IMR-90 (cell line): Measurements from ENCODE around the gene MAT2B. TPM values are rescaled to one million over a fixed set of nuclear protein-coding genes. Genes with fewer than 3 reads are reported as not detected.

Experiments
- ATAC-seq: fragments of 200-7000 bp; cut with Tn5 transposase; 2 replicates; pipeline ENCODE4 v1.9.1; 2020; ENCODE audit warnings: low read depth, mild to moderate bottlenecking, moderate library complexity
- BruUV-seq: library from RNA; stranded (reverse); fragments of 400-500 nt; replicated peaks from 2 replicates; lab custom pipeline; 2021; lab: Mats Ljungman, UMichigan
- CTCF ChIA-PET: fragments of 300-600 bp; formaldehyde crosslinking; extraction: SDS; loops from one replicate; lab custom pipeline; 2021; ENCODE audit warnings: antibody characterized with exemption; lab: Yijun Ruan, JAX
- POLR2A ChIA-PET: fragments of 300-600 bp; sonication (Branson Sonifier 250); formaldehyde crosslinking; loops from one replicate; lab custom pipeline; 2022; ENCODE audit warnings: antibody characterized with exemption; ENCODE audit not compliant: unreplicated experiment; lab: Charles Lee
- DNase-seq: peaks from one replicate; pipeline ENCODE4 v3.0.0; 2013
- H2AFZ ChIP-seq: replicated peaks from 2 replicates; pipeline ENCODE3; 2013; ENCODE audit warnings: low read length, mild to moderate bottlenecking; ENCODE audit not compliant: poor library complexity
- H2AK5ac ChIP-seq: 2 replicates; pipeline ENCODE4 v1.6.1; 2013; ENCODE audit warnings: low read depth, low read length, inconsistent platforms
- H2AK9ac ChIP-seq: replicated peaks from 2 replicates; pipeline ENCODE3; 2013; ENCODE audit warnings: mild to moderate bottlenecking, low read depth, low read length, moderate library complexity; ENCODE audit not compliant: poor library complexity
- H2BK120ac ChIP-seq: 2 replicates; pipeline ENCODE4 v1.6.1; 2013; ENCODE audit warnings: low read depth, low read length, inconsistent platforms
- H2BK15ac ChIP-seq: 3 replicates; pipeline ENCODE4 v1.6.1; 2013; ENCODE audit warnings: low read depth, low read length, inconsistent platforms
- H2BK20ac ChIP-seq: 2 replicates; pipeline ENCODE4 v1.6.1; 2013; ENCODE audit warnings: low read depth, mild to moderate bottlenecking, inconsistent platforms, low read length, moderate library complexity
- H2BK5ac ChIP-seq: 2 replicates; pipeline ENCODE4 v1.6.1; 2013; ENCODE audit warnings: mild to moderate bottlenecking, low read depth, low read length, inconsistent platforms; ENCODE audit not compliant: poor library complexity, severe bottlenecking
- H3K14ac ChIP-seq: replicated peaks from 2 replicates; pipeline ENCODE4 v1.6.1; 2013; ENCODE audit warnings: low read depth, low read length, inconsistent platforms
- H3K18ac ChIP-seq: 2 replicates; pipeline ENCODE4 v1.6.1; 2013; ENCODE audit warnings: low read depth, low read length, control low read depth
- H3K23ac ChIP-seq: 2 replicates; pipeline ENCODE4 v1.6.1; 2013; ENCODE audit warnings: low read depth, low read length, inconsistent platforms
- H3K27ac ChIP-seq: 2 replicates; pipeline ENCODE4 v1.5.1; 2013; ENCODE audit warnings: mild to moderate bottlenecking, control low read depth, low read length; ENCODE audit not compliant: insufficient read depth
- H3K27me3 ChIP-seq: 2 replicates; pipeline ENCODE4 v1.6.1; 2013; ENCODE audit warnings: low read length; ENCODE audit not compliant: control insufficient read depth, insufficient read depth
- H3K36me3 ChIP-seq: 2 replicates; pipeline ENCODE4 v1.6.1; 2013; ENCODE audit warnings: low read length, mixed read lengths; ENCODE audit not compliant: control insufficient read depth, insufficient read depth
- H3K4ac ChIP-seq: 2 replicates; pipeline ENCODE4 v1.6.1; 2013; ENCODE audit warnings: low read depth, low read length, inconsistent platforms
- H3K4me1 ChIP-seq: 2 replicates; pipeline ENCODE4 v1.6.1; 2013; ENCODE audit warnings: low read length, mixed read lengths; ENCODE audit not compliant: control insufficient read depth, insufficient read depth
- H3K4me2 ChIP-seq: 2 replicates; pipeline ENCODE4 v1.6.1; 2013; ENCODE audit warnings: low read depth, mild to moderate bottlenecking, control low read depth, low read length, moderate library complexity
- H3K4me3 ChIP-seq: 2 replicates; pipeline ENCODE4 v1.5.1; 2013; ENCODE audit warnings: low read depth, mild to moderate bottlenecking, control low read depth, low read length, moderate library complexity; ENCODE audit not compliant: insufficient read depth
- H3K56ac ChIP-seq: 2 replicates; pipeline ENCODE4 v1.6.1; 2013; ENCODE audit warnings: low read length, inconsistent platforms; ENCODE audit not compliant: insufficient read depth; ENCODE audit errors: extremely low read depth
- H3K79me1 ChIP-seq, 2 experiments: 2 replicates each; pipeline ENCODE4 v1.6.1; 2013; ENCODE audit warnings: low read length in 2 of 2, inconsistent platforms in 1 of 2, low read depth in 1 of 2
- H3K9ac ChIP-seq: 2 replicates; pipeline ENCODE4 v1.6.1; 2013; ENCODE audit warnings: low read depth, low read length, control low read depth
- H3K9me1 ChIP-seq: 2 replicates; pipeline ENCODE4 v1.6.1; 2013; ENCODE audit warnings: low read length, inconsistent platforms; ENCODE audit not compliant: insufficient read depth
- H3K9me3 ChIP-seq: 2 replicates; pipeline ENCODE4 v1.6.1; 2013; ENCODE audit warnings: low read length; ENCODE audit not compliant: control insufficient read depth, insufficient read depth
- H4K20me1 ChIP-seq: 2 replicates; pipeline ENCODE4 v1.6.1; 2013; ENCODE audit warnings: low read length, inconsistent platforms; ENCODE audit not compliant: insufficient read depth
- H4K5ac ChIP-seq: 2 replicates; pipeline ENCODE4 v1.6.1; 2013; ENCODE audit warnings: mild to moderate bottlenecking, low read depth, low read length, control low read depth
- H4K8ac ChIP-seq, 2 experiments: 2 replicates each; pipeline ENCODE4 v1.6.1; 2013; ENCODE audit warnings: low read depth in 2 of 2, low read length in 2 of 2, control low read depth in 1 of 2, inconsistent platforms in 1 of 2
- H4K91ac ChIP-seq: 2 replicates; pipeline ENCODE4 v1.6.1; 2013; ENCODE audit warnings: low read depth, low read length, inconsistent platforms; ENCODE audit not compliant: insufficient read depth
- FOS ChIP-seq: fragments of 150-350 bp; IDR thresholded peaks from 2 replicates; pipeline ENCODE4 v1.6.1; 2016; ENCODE audit warnings: low read depth, low read length
- NFE2L2 ChIP-seq: fragments of 150-350 bp; IDR thresholded peaks from 2 replicates; pipeline ENCODE4 v1.6.1; 2016; ENCODE audit warnings: low read depth, mild to moderate bottlenecking, low read length
- WGBS, 2 experiments: methylation state at CpG; one replicate each; pipeline versions ENCODE4 v1.1.5 to v1.1.7; 2013; ENCODE audit warnings: missing lambda C conversion rate in 2 of 2; ENCODE audit not compliant: insufficient read length in 1 of 2; ENCODE audit errors: extremely low coverage in 2 of 2; 5-methylcytosine and 5-hydroxymethylcytosine counted together
- dilution Hi-C: fragments of 300-500 bp; cut with HindIII; formaldehyde crosslinking; loops from one replicate; pipeline ENCODE4 v1.14.3; 2018; ENCODE audit warnings: low sequenced_read_pairs; ENCODE audit not compliant: unreplicated experiment
- in situ Hi-C: fragments of 300-500 bp; cut with MboI; formaldehyde crosslinking; loops from 3 replicates; pipeline ENCODE4 v1.14.3; 2019; ENCODE audit warnings: low sequenced_read_pairs, inconsistent platforms, mixed read lengths
- intact Hi-C: fragments of 100-400 bp; cut with micrococcal nuclease; formaldehyde crosslinking; loops from 2 replicates; pipeline ENCODE4 v1.10.0; 2022
- polyA plus RNA-seq, 3 experiments: library from polyadenylated mRNA; depleted of rRNA; stranded (reverse); fragments of >200 nt; gene quantifications; 2 replicates each; pipeline ENCODE4 v1.2.3, GENCODE V29; 2012; ENCODE audit warnings: low replicate concordance in 1 of 3
- total RNA-seq: library from RNA; depleted of rRNA; stranded (reverse); fragments of >200 nt; gene quantifications from 2 replicates; pipeline ENCODE4 v1.2.3, GENCODE V29; 2012

The MAT2B gene
- total and polyA plus RNA-seq, 2 of the 4 experiments (the other 2 are of a cell fraction) = 41.7 to 80.3 TPM

GRCh38 chr5:163498886-163499285 lies 6.5 kb upstream of the MAT2B start:
- BruUV-seq = no TSS peak
- no peaks in the 10 kb centered on the region for H3K27me3 ChIP-seq
- H2BK20ac ChIP-seq = no peak overlapping the region
- no peak overlapping the region for H3K4me2 ChIP-seq
- no peak overlapping the region for H2BK5ac ChIP-seq
- no peak overlapping the region for H3K14ac ChIP-seq
- no peak overlapping the region for H3K4ac ChIP-seq
- no peak overlapping the region for H3K9ac ChIP-seq
- ATAC-seq = peak; percentile 61
- intact Hi-C loops = no loop called here
- H4K8ac ChIP-seq = no peak overlapping the region
- H4K20me1 ChIP-seq = no peaks in the 10 kb centered on the region
- ChIA-PET POLR2A (no interaction called here), CTCF (interaction anchor here (1.3 kb wide), 1 partner anchor 10 kb away, joined by 8 read pairs; no protein-coding TSS in a partner anchor)
- no peak overlapping the region for H3K56ac ChIP-seq
- no peaks in the 10 kb centered on the region for H3K9me3 ChIP-seq
- TF ChIP-seq NFE2L2 (no peak), FOS (0 out of 2 replicates have a peak, but pooled peaks have one; percentile 21)
- H2AFZ ChIP-seq = no peak overlapping the region
- DNase-seq = peak; percentile 86
- H3K23ac ChIP-seq = no peak overlapping the region
- no peaks in the 10 kb centered on the region for H3K36me3 ChIP-seq
- no peak overlapping the region for H2AK9ac ChIP-seq
- H3K9me1 ChIP-seq = no peaks in the 10 kb centered on the region
- no peak overlapping the region for H2BK120ac ChIP-seq
- no peak overlapping the region for H4K91ac ChIP-seq
- H3K18ac ChIP-seq = no peak overlapping the region
- dilution Hi-C loops = no loop called here
- H2BK15ac ChIP-seq = no peak overlapping the region
- no peak overlapping the region for H4K5ac ChIP-seq
- WGBS, 2 experiments = no CpG with 5 or more reads among the region's 1 CpG
- in situ Hi-C loops = no loop called here
- peaks cover 2% of the 10 kb centered on the region for H3K4me1 ChIP-seq
- H3K79me1 ChIP-seq = no peaks in the 10 kb centered on the region
- H3K4me3 ChIP-seq = no peak overlapping the region
- H3K27ac ChIP-seq = no peak overlapping the region
- H2AK5ac ChIP-seq = no peak overlapping the region
